Smooth muscle cell (in vitro differentiated cells): ENCODE results near the gene ACTL7B. TPM values are rescaled to one million over a fixed set of nuclear protein-coding genes. Genes with fewer than 3 reads are reported as not detected.

Experiments used
- DNase-seq: peaks from one replicate; lab custom pipeline; 2025; ENCODE audit not compliant: unreplicated experiment; lab: John Stamatoyannopoulos, UW
- H2AFZ ChIP-seq: fragments of 200-600 bp; sonication (generic); 2 replicates; pipeline ENCODE4 v1.6.0; 2016; ENCODE audit warnings: antibody characterized with exemption, low read depth, mild to moderate bottlenecking
- H3F3A ChIP-seq: fragments of 200-600 bp; sonication (generic); 2 replicates; pipeline ENCODE4 v1.6.0; 2017; ENCODE audit warnings: antibody characterized with exemption, low read depth
- H3K27ac ChIP-seq: fragments of 200-600 bp; sonication (generic); 2 replicates; pipeline ENCODE4 v1.5.1; 2016; ENCODE audit warnings: low read depth, mild to moderate bottlenecking
- H3K27me3 ChIP-seq: fragments of 200-600 bp; sonication (generic); 2 replicates; pipeline ENCODE4 v1.6.1; 2016; ENCODE audit warnings: low read depth, mild to moderate bottlenecking
- H3K36me3 ChIP-seq: fragments of 200-600 bp; sonication (generic); 2 replicates; pipeline ENCODE4 v1.5.1; 2016; ENCODE audit warnings: low read depth
- H3K4me1 ChIP-seq: fragments of 200-600 bp; sonication (generic); 2 replicates; pipeline ENCODE4 v1.5.1; 2016; ENCODE audit warnings: low read depth
- H3K4me2 ChIP-seq: fragments of 200-600 bp; sonication (generic); 2 replicates; pipeline ENCODE4 v1.6.0; 2016; ENCODE audit warnings: mild to moderate bottlenecking
- H3K4me3 ChIP-seq: fragments of 200-600 bp; sonication (generic); 2 replicates; pipeline ENCODE4 v1.5.1; 2016; ENCODE audit warnings: mild to moderate bottlenecking
- H3K79me2 ChIP-seq: fragments of 200-600 bp; sonication (generic); 2 replicates; pipeline ENCODE4 v1.6.0; 2016; ENCODE audit warnings: low read depth, mild to moderate bottlenecking
- H3K9ac ChIP-seq: fragments of 200-600 bp; sonication (generic); 2 replicates; pipeline ENCODE4 v1.6.0; 2016; ENCODE audit warnings: low read depth
- H3K9me3 ChIP-seq: fragments of 200-600 bp; sonication (generic); replicated peaks from 2 replicates; pipeline ENCODE4 v1.5.1; 2016; ENCODE audit warnings: low read depth
- H4K20me1 ChIP-seq: fragments of 200-600 bp; sonication (generic); 2 replicates; pipeline ENCODE4 v1.6.0; 2016; ENCODE audit warnings: low read depth
- CTCF ChIP-seq: fragments of 200-600 bp; sonication (generic); IDR thresholded peaks from 2 replicates; pipeline ENCODE4 v1.5.1; 2017; ENCODE audit warnings: borderline replicate concordance, mild to moderate bottlenecking, antibody characterized with exemption; ENCODE audit not compliant: insufficient read depth, poor library complexity, severe bottlenecking
- WGBS: methylation state at CpG from one replicate; pipeline ENCODE4 v1.1.7; 2016; ENCODE audit warnings: low lambda C conversion rate; 5-methylcytosine and 5-hydroxymethylcytosine counted together
- polyA plus RNA-seq: library from polyadenylated mRNA; unstranded; fragments of >200 nt; fragmentation: Nextera tagmentation; extraction: Ambion mirVana; gene quantifications from 2 replicates; pipeline ENCODE4 v1.2.1, GENCODE V29; 2016
- total RNA-seq: library from RNA; depleted of rRNA; stranded (reverse); fragments of >200 nt; gene quantifications from 2 replicates; pipeline ENCODE4 v1.2.3, GENCODE V29; 2014

The ACTL7B gene
- total and polyA plus RNA-seq, 2 experiments from 2014 or later = not detected

DNA sequence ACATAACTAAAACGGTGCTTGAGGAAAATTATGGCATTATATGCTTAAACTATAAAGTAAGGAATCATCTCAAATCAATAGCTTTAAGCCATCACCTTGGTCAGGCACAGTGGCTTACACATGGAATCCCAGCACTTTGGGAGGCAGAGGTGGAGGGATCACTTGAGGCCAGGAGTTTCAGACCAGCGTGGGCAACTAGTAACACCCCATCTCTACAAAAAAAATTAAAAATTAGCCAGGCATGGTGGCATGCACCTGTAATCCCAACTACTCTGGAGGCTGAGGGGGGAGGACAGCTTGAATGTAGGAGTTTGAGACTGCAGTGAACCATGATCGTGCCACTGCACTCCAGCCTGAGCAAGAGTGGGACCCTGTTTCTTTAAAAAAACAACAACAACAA is 28.9 kb upstream of the ACTL7B start:
- Histone ChIP-seq H3K27me3 (no peaks in the 10 kb centered on the region), H3K9ac (no peak overlapping the region), H3K4me1 (no peaks in the 10 kb centered on the region), H2AFZ (no peak overlapping the region), H3K27ac (no peak overlapping the region), H3K4me2 (no peak overlapping the region), H3K4me3 (no peak overlapping the region), H4K20me1 (no peaks in the 10 kb centered on the region), H3K9me3 (no peaks in the 10 kb centered on the region), H3K79me2 (no peaks in the 10 kb centered on the region), H3F3A (no peaks in the 10 kb centered on the region), H3K36me3 (no peaks in the 10 kb centered on the region)
- no peak for DNase-seq
- TF ChIP-seq CTCF = no peak
- WGBS = 98% methylated on average over 3 of the region's 3 CpGs

- H3K4me3 ChIP-seq = no peak overlapping the region
- no peaks in the 10 kb centered on the region for H3K4me1 ChIP-seq
- no peak overlapping the region for H3K27ac ChIP-seq
- H3F3A ChIP-seq = no peaks in the 10 kb centered on the region
- 98% methylated on average over 3 of the region's 3 CpGs for WGBS
- no peak for DNase-seq
- no peak overlapping the region for H3K4me2 ChIP-seq
- no peak for TF ChIP-seq CTCF
- H3K27me3 ChIP-seq = no peaks in the 10 kb centered on the region
- H3K36me3 ChIP-seq = peaks cover 9% of the 10 kb centered on the region
- no peak overlapping the region for H3K9ac ChIP-seq
- no peaks in the 10 kb centered on the region for H4K20me1 ChIP-seq
- H3K79me2 ChIP-seq = no peaks in the 10 kb centered on the region
- H3K9me3 ChIP-seq = no peaks in the 10 kb centered on the region
- H2AFZ ChIP-seq = no peak overlapping the region
Observed at GRCh38 chr9:108883085-108883484, 27.3 kb upstream of the ACTL7B start.

DNA sequence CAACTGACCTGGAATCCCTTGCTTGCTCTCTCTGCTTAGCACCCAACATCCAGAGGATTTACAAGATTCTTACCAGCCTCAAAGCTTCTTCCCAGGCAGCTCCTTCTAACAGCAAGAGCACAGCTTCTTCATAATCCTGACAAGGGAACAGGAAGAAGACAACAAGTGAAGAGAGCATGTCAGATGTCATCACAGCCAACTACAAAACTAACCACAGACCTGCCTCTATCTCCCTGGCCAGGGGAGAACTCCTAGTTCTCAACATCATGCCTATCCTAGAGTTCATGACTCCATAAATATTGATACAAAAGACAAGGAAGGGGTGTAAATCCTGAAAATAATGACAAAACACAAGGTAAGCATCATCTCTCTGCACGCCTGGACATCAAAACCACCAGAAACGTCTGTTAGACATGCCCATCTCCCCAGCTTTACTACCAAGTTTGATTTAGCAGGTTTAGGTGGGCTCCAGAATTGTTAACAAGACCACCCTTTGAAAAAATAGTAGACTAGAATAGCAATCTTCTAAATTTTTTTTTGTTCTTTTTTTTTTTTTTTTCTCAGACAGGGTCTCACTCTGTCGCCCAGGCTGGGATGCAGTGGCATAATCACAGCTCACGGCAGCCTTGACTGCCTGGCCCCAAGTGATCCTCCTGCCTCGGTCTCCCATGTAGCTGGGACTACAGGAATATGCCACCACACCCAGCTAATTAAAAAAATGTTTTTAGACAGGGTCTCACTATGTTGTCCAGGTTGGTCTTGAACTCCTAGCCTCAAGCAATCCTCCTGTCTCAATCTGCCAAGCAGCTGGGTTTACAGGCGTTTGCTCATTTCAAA is 26.5 kb upstream of the ACTL7B start:
- TF ChIP-seq CTCF = no peak

More for the DNA sequence above, 26.5 kb upstream of the ACTL7B start:
- DNase-seq = no peak
- Histone ChIP-seq H3K9me3 (no peaks in the 10 kb centered on the region), H3K9ac (no peak overlapping the region), H3K4me2 (no peak overlapping the region), H3K79me2 (no peaks in the 10 kb centered on the region), H3F3A (no peaks in the 10 kb centered on the region), H3K4me3 (no peak overlapping the region), H4K20me1 (no peaks in the 10 kb centered on the region), H3K4me1 (no peaks in the 10 kb centered on the region), H2AFZ (no peak overlapping the region), H3K27ac (no peak overlapping the region), H3K36me3 (peaks cover 16% of the 10 kb centered on the region), H3K27me3 (no peaks in the 10 kb centered on the region)
- 97% methylated on average over 6 of the region's 6 CpGs for WGBS
